Neutrophil (primary cell): ENCODE results near the gene BLTP3B.

Experiments used
- H3K27ac ChIP-seq: fragments of 200-600 bp; sonication (generic); 2 replicates; pipeline ENCODE4 v1.5.1; 2016; ENCODE audit warnings: mild to moderate bottlenecking, moderate library complexity
- H3K27me3 ChIP-seq: fragments of 200-600 bp; sonication (generic); 2 replicates; pipeline ENCODE4 v1.6.0; 2016; ENCODE audit warnings: mild to moderate bottlenecking
- H3K36me3 ChIP-seq: fragments of 200-600 bp; sonication (generic); 2 replicates; pipeline ENCODE4 v1.5.1; 2017
- H3K4me1 ChIP-seq, 2 experiments: fragments of 200-600 bp in 1 of 2; sonication (generic) in 1 of 2; 1 replicate in 1 of 2; 2 replicates in 1 of 2; pipeline versions ENCODE4 v1.5.1 to v1.6.1; 2013 to 2016; ENCODE audit warnings: low read depth in 1 of 2, low read length in 1 of 2, mild to moderate bottlenecking in 1 of 2, moderate library complexity in 1 of 2; ENCODE audit not compliant: control insufficient read depth in 1 of 2, insufficient read depth in 1 of 2
- H3K4me3 ChIP-seq, 2 experiments: fragments of 200-600 bp in 1 of 2; sonication (generic) in 1 of 2; 1 replicate in 1 of 2; 2 replicates in 1 of 2; pipeline ENCODE4 v1.5.1; 2013 to 2016; ENCODE audit warnings: low read depth in 1 of 2, low read length in 1 of 2, mild to moderate bottlenecking in 1 of 2, moderate library complexity in 1 of 2
- H3K9me3 ChIP-seq: fragments of 200-600 bp; sonication (generic); 2 replicates; pipeline ENCODE4 v1.5.1; 2016
- CTCF ChIP-seq: fragments of 200-600 bp; sonication (generic); IDR thresholded peaks from 2 replicates; pipeline ENCODE4 v1.5.1; 2016; ENCODE audit warnings: antibody characterized with exemption

BLTP3B gene

GRCh38 chr12:100174495-100174894, 31.8 kb upstream of the BLTP3B start:
- no peaks in the 10 kb centered on the region for H3K9me3 ChIP-seq
- H3K4me1 ChIP-seq = no peaks in the 10 kb centered on the region
- TF ChIP-seq CTCF = no peak
- H3K27ac ChIP-seq = no peak overlapping the region
- H3K27me3 ChIP-seq = no peaks in the 10 kb centered on the region
- H3K4me3 ChIP-seq = no peak overlapping the region
- H3K36me3 ChIP-seq = no peaks in the 10 kb centered on the region

- Histone ChIP-seq H3K27me3 (no peaks in the 10 kb centered on the region), H3K27ac (no peak overlapping the region), H3K36me3 (no peaks in the 10 kb centered on the region), H3K9me3 (no peaks in the 10 kb centered on the region), H3K4me3 (no peak overlapping the region), H3K4me1 (no peaks in the 10 kb centered on the region)
- no peak for TF ChIP-seq CTCF
These were observed 30.4 kb upstream of the BLTP3B start for GRCh38 chr12:100173111-100173510.

GRCh38 chr12:100171248-100171647, 28.6 kb upstream of the BLTP3B start:
- H3K4me1 ChIP-seq = no peaks in the 10 kb centered on the region
- TF ChIP-seq CTCF = no peak

DNA sequence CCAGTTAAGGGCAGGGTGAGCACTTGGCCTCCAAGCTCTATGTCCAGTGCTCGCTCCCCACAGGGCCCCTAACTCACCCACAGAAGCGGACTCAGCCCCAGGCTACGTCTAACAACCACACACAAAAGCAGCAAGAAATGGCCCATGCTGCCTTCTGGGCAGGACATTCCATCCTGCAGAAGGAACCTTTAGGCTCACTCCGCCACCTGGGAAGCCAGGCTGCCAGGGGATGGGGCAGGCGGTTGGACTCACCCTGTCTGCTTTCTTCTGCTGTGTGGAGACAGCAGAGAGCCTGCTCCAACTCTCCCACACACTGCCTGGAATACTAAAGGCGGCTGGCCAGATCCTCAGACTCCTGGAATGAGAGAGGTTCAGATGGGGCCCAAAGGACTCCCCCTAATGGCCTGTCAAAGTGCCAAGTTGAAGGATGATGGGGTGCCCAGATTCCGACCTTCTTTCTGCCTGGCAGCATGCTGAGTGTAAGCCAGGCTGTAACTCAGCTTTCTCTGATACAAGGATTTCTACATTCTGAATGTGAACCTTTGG, 27.7 kb upstream of the BLTP3B start:
- no peak overlapping the region for H3K4me3 ChIP-seq
- no peaks in the 10 kb centered on the region for H3K36me3 ChIP-seq
- no peaks in the 10 kb centered on the region for H3K9me3 ChIP-seq
- H3K27ac ChIP-seq = no peak overlapping the region
- no peak for TF ChIP-seq CTCF
- no peaks in the 10 kb centered on the region for H3K4me1 ChIP-seq
- H3K27me3 ChIP-seq = no peaks in the 10 kb centered on the region

More at GRCh38 chr12:100171248-100171647, 28.6 kb upstream of the BLTP3B start:
- no peaks in the 10 kb centered on the region for H3K9me3 ChIP-seq
- H3K27ac ChIP-seq = no peak overlapping the region
- no peaks in the 10 kb centered on the region for H3K36me3 ChIP-seq
- H3K27me3 ChIP-seq = no peaks in the 10 kb centered on the region
- no peak overlapping the region for H3K4me3 ChIP-seq

DNA sequence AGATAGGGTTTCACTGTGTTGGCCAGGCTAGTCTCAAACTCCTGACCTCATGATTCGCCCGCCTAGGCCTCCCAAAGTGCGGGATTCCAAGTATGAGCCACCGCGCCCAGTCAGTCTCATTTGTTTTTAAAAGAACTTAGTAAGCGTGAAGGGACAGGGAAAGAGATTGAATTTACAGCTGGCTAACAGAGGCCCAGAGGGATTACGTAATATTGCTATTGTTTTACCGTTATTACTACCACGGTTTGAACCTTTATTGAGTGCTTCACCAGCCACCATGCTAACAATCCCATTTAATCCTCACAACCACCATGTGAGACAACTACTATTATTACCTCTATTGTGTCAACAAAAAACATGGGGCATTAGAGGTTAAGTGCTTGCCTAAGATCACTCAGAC, 26.7 kb upstream of the BLTP3B start:
- Histone ChIP-seq H3K27me3 (no peaks in the 10 kb centered on the region), H3K9me3 (no peaks in the 10 kb centered on the region), H3K36me3 (no peaks in the 10 kb centered on the region), H3K4me3 (no peak overlapping the region), H3K27ac (no peak overlapping the region), H3K4me1 (no peaks in the 10 kb centered on the region)
- no peak for TF ChIP-seq CTCF

DNA sequence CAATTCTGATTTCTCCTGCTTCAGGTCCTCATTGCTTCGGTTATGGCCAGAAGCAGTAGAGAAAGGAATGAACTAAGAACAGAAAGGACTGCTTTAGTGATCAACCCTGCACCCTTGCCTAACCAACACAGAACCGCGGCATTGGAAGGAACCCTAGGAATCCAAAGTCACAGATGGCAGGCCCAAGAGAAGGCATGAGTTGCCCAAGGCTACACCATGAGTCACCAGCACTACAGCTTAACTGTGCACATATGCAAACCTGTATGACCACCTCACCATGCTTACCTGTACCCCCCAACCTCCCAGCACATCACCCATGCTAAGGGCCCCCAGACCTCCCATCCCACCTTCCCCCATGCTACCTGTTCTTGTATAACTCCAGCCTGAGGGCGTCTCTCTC, 25.9 kb upstream of the BLTP3B start:
- Histone ChIP-seq H3K27me3 (peaks cover 4% of the 10 kb centered on the region), H3K4me3 (no peak overlapping the region), H3K36me3 (no peaks in the 10 kb centered on the region), H3K4me1 (peaks cover 2 to 6% of the 10 kb centered on the region in 2 experiments), H3K9me3 (no peaks in the 10 kb centered on the region), H3K27ac (no peak overlapping the region)
- no peak for TF ChIP-seq CTCF
